HG02885 (cell line): ENCODE data around the gene CCDC63.

ENCODE experiments used
- ATAC-seq: cut with Tn5 transposase; IDR thresholded peaks from one replicate; pipeline ENCODE4 v1.9.1; 2021; ENCODE audit warnings: mild to moderate bottlenecking; ENCODE audit not compliant: unreplicated experiment, poor library complexity

The CCDC63 gene

DNA sequence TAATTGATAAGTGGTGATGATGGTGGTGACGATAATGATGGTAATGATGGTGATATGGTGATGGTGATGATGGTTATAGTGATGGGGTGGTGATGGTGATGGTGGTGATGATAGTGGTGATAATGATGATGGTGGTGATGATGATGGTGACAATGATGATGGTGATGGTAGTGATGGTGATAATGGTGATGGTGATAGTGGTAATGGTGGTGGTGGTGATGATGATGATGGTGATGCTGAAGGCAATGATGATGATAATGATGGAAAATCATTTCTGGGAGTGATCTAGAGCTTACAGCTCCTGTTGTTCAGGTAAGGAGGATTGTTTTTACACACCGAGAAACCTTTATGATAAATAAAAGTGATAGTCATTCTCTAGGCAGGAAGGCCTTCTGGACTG is 33.9 kb downstream of the CCDC63 start:
- no peak for ATAC-seq

DNA sequence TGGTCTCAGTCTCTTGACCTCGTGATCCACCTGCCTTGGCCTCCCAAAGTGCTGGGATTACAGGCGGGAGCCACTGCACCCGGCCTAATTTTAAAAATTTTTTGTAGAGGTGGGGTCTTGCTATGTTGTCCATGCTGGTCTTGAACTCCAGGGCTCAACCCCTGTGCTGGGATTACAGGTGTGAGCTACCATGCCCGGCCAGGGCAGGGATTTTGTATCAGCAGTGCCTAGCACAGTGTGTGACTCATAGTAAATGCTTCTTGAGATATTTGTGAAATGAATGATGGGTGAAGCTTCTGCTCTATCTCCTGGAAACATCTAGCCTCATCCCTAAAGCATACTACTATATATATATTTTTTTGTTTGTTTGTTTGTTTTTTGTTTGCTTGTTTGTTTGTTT is 36.5 kb downstream of the CCDC63 start:
- no peak for ATAC-seq

DNA sequence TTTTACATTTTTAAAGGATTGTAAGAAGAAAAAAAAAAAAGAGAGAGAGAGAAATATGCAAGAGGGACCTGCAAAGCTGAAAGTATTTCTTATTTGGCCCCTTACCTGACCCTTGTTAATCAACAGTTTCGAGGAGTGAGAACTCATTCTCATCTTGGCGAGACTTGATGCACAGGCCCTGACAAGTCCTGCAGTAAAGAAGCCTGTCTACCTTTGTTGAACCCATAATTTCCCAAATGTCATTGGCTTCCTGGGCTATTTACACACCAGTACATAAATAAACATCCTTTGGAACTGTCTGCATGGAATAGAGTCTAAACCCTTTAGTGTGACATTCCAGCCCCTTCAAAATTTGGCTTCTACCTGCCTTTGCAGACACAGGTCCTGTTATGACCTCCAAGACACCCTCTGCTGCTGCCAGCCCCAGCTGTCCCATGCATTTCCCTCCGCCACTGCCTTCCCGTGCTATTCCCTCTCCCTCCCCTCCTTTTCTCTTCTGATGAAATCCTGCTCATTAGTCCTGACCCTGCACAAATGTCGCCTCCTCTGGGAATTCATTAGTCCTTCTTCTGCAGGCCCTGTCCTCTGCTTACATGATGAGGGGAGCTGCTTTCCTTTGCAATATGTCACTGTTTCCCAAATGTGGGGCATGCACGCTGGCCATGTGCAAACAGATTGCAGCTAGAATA is 38.5 kb downstream of the CCDC63 start:
- no peak for ATAC-seq

DNA sequence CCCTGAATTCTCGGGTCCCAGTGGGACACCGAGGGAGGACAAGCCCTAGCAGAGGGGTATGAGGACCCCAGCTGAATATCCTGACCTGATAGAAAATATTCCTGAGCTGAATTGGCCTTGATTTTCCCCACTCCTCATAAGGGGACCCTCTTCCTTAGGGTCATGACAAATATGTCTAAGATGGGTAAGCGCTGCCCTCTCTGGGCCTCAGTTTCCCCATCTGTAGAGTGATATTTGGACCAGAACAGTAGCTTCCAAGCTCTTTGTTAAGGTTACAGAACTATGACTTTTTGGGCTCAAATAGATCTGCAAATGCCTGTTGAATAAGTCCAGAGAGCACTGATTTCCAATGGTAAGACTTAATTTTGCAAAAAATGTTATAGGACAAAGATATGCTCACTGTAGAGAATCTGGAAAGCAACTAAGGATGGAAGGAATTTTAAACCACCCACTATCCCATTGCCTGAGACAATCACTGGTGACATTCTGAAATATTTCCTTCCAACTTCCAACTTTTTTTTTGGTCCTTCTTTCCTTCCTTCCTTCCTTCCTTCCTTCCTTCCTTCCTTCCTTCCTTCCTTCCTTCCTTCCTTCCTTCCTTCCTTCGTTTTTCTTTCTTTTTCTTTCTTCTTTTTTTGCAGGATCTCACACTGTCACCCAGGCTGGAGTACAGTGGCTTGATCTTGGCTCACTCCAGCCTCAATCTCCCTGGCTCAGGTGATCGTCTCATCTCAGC is 41.6 kb downstream of the CCDC63 start:
- no peak for ATAC-seq

DNA sequence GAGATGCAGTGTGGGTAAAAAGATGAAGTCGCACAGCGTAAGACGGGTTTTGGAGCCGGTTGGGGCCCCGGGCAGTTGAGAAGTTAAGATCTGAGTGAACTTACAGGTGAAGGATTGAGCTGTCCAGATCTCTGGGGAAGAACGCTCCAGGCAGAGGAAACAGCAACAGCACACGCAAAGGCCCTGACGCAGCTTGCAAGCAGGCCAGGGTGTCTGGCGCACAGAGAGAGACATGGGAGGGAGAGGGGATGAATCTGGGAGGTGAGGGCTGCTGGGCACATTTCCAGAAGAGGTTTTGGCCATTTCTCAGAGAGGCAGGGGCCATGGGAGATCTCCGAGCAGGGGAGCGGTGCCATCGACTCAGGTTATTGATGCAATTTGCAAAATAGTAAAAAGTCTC is 42.6 kb downstream of the CCDC63 start:
- no peak for ATAC-seq

DNA sequence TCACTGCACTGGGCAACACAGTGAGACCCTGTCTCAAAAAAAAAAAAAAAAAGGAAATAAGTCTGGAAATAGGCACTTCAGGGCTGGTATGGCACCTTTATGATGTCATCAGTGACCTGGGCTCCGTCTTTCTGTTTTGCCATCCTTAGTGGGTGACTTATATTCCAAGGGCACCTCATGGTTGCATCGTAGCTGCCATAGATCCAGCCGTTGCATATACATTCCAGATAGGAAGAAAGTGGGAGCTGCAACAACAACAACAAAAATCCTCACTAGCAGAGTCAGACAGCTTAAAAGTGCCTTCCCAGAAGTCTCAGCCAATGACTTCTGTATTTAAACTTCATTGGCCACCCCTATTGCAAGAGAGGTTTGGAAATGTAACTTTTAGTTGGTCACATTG is 47.2 kb downstream of the CCDC63 start:
- ATAC-seq = no peak

DNA sequence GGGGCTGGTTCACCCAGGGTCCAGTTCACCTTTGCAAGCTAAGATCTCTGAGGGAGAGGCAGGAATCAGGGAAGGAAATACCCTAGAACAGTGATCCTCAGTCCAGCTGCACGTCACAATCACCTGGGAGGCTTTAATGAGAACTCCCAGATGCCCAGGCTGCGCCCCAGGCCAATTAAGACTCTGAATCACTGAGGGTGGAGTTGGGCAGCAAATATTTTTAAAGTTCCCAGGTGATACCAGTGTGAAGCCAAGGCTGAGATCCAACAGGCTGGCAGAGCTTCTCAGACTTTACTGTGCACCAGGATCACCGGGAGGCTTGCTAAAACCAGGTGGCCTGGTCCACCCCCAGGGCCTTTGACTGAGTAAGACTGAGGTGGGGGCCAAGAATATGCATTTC is 49.8 kb downstream of the CCDC63 start:
- no peak for ATAC-seq

DNA sequence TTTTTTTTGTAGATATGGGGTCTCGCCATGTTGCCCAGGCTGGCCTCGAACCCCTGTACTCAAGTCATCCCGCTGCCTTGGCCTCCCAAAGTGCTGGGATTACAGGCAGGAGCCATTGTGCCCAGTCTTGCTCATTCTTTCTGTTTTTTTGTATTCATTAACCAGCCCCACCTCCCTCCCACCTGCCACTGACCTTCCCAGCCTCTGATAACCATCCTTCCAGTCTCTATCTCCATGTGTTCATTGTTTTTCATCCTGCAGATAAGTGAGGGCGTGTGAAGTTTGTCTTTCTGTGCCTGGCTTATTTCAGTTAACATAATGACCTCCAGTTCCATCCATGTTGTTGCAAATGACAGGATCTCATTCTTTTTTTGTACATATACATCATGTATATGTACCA is 54.6 kb downstream of the CCDC63 start:
- no peak for ATAC-seq

DNA sequence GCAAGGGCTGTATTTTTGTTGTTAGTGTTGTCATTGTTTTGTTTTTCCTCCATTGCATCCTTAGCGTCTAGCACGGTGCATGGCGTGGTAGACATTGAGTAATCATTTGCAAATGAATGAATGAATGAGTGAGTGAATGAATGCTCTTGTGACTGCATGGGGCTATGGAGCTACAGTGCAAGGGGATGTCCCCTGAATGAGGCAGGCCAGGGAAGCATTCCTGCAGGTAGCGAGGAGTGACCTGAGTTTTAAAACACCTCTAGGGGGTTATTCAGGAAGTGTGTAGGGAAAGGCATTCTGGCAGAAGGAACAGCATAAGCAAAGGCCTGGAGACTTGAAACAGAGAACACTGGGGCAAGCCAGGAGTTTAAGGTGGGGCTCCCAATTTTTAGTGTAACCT is 56.7 kb downstream of the CCDC63 start:
- ATAC-seq = no peak

DNA sequence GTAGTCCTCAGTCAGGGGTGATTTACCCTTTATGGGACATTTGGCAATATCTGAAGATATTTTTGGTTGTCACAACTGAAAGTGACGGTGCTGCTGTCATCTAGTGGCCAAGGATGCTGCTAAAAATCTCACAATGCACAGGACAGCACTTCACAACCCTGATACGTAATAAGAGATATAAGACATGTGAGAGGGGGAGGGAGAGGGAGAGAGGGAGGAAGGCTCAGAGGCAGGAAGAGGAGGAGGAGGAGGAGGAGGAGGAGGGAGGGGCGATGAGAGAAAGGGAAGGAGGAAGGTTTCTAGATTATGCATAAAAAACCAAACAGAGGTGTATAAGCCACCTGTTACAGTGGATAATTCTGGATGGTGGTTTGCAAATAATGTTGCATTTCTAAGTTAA is 59.3 kb downstream of the CCDC63 start:
- ATAC-seq = no peak

DNA sequence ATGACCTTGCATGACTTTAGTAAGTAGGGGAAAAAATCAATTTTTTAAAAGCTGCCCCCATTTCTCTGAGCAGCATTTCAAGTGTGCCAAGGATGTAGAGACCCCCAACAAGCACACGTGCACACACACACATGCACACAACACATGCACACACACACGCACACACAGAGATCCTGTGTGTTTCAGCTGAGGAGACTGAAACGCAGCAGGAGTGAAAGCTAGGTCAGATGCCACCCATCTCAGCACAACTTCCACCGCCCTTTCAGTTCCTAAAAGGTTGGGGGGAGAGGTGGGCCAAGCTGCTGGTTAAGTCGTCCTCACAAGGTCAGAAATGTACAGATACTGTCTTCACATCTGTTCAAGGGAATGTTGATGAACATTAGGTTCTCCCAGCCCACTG is 59.7 kb downstream of the CCDC63 start:
- no peak for ATAC-seq

DNA sequence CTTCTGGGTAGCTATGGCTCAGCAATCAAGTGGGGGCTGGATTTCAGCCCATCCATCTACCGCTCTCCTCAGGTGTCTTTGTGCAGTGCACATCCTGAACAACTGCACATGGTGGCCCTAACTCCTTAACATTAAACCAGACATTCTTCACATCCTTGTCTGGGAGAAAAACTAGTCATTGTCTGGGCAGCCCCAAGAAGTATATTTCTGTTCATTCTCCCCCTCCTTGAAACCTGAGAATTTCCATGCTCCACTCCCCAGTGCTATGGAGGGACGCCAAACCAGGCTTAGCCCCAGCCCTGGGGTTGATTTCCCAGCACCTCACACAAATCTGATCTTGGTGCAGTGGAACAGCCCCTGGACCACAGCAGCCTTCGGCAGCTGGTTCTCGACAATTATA is 60.2 kb downstream of the CCDC63 start:
- ATAC-seq = no peak

DNA sequence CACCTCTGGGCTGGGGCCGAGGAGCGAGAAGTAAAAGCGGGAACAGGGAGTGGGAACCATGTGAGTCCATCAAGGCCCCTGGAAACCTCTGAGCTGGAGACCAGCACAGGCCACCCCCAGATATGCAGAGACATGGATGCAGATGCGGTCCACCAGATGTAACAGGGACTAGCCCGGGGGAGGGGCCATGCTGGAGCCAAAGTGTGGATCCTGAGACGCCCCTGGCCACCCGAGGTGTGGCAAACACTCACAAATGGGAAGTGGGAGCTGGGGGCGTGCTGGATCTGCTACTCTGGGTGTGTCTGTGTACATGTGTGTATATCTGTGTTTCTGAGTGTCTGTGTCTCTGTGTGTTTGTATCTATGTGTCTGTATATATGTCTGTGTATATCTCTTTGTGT is 60.8 kb downstream of the CCDC63 start:
- ATAC-seq = no peak

DNA sequence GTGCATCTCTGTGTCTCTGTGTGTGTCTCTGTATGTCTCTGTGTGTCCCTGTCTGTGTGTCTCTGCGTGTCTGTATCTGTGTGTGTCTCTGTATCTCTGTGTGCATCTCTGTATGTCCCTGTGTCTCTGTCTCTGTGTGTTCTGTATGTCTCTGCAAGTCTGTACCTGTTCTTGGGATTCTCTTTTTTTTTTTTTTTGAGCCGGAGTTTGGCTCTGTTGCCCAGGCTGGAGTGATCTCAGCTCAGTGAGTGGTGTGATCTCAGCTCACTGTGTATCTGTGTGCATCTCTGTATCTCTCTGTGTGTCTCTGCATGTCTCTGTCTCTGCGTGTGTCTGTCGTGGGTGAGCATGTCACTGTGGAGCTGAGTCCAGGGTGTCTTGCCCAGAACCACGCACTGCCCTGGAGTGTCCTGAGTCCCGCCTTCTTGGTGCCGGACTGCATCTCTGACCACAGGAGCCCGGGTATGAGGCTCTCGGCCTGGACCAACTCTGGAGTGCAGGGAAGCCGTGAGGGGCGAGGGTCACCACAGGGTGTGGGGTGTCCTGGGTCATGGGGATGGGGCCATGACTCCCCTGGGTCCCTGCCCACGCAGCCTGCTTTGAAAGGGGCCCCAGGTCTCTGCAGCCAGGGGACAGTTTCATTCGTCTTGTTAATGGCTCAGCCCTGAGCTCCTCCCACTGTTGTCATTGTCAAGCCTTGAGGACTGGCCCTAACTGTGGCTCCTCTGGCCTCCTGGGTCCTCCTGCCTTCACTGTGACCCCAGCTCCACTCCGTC is 61.8 kb downstream of the CCDC63 start:
- no peak for ATAC-seq

DNA sequence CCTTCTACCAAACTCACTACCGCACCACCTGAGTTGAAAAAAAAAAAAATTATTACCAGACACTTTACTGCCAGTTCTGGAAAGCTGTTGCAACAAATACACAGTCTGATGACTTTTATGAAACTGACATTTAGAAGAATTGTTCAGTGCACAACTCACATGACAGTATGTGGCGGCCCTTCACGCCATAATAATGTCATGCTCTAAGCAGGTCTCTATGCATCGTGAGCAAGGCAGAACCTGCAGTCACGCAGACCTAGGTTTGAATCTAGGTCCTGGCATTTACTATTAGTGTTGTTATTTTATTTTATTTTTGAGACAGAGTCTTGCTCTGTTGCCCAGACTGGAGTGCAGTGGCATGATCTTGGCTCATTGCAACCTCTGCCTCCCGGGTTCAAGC is 65.5 kb downstream of the CCDC63 start:
- no peak for ATAC-seq

DNA sequence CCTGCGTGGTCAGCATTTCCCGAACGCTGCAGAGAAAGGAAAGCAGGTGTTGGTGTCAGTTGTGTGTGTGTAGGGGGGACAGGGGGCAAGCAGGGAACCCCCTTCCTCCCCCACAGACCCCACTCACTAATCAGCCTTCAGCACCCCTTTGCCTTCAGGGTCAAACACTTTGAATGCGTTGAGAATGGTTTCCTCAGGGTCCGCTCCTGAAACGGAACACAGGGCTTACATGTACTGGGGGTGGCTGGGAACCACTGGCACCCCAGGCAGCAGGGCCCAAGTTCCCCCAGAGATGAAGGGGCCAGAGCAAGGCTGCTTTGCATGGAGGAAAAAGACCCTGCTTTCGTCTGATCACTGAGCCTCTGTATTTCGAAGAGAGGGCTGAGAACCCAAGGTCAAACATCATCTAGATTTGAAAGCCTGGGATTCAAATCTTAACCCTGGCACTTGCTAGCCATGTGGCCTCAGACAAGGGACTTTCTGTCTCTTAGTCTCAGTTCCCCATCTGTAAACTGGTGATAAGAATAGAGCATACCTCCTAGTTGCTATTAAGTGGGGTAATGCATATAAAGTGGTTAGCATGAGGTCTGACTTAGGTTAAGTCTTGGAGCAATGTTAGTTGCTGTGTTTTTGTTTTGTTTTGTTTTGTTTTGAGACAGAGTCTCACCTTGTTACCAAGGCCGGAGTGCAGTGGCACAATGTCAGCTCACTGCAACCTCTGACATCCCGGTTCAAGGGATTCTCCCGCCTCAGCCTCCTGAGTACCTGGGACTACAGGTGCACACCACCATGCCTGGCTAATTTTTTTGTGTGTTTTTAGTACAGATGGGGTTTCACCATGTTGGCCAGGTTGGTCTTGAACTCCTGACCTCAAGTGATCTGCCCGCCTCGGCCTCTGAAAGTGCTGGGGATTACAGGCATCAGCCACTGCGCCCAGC is 66.6 kb downstream of the CCDC63 start:
- peak; percentile 96 for ATAC-seq

DNA sequence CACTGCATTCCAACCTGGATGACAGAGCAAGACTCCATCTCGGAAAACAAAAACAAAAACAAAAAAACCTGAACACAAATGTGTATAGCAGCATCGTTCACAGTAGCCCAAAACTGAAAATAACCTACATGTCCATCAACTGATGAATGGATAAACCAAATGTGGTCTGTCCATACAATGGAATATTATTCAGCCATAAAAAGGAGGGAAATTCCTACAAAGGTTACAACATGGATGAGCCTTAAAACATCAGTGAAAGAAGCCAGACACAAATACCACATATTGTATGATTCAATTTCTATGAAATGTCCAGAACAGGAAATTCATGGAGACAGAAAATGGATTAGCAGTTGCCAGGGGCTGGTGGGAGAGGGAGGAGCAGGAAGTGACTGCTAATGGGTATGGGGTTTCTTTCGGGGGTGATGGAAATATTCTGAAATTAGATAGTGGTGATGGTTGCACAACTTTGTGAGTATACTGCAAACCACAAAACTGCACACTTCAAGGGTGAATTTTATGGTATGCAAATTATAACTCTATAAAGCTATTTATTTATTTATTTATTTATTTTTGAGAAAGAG is 69.6 kb downstream of the CCDC63 start:
- no peak for ATAC-seq

DNA sequence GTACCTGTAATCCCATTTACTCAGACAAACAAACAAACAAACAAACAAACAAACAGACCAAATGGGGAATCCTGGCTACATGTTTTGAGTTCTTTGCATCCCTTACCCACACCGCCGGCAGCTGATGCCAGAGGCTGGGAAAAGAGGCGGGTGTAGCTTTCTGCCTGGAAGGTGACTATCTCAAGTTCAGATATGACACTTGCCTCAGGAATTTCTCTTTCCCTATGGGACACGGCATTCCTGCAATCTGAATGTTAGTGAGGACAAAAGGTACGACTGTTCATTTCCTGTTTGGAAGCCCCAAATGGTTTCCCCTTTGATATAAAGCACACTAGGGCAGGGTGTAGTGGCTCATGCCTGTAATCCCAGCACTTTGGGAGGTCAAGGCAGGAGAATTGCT is 70.7 kb downstream of the CCDC63 start:
- no peak for ATAC-seq

DNA sequence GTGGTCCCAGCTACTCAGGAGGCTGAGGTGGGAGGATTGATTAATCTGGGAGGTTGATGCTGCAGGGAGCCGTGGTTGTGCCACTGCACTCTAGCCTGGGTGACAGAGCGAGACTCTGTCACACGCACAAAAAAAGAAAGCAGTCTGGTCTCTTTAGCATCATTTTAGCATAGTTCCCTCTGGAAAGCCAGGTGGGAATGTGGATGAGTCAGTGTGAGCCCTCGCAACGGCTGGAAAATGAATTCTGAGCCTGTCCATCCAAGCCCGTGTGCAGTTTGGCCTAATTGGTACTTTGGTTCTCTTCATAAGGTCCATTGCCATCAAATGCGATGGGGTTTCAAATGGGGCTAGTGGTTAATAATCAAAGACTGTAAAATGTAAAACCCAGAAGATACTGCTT is 71.2 kb downstream of the CCDC63 start:
- no peak for ATAC-seq

DNA sequence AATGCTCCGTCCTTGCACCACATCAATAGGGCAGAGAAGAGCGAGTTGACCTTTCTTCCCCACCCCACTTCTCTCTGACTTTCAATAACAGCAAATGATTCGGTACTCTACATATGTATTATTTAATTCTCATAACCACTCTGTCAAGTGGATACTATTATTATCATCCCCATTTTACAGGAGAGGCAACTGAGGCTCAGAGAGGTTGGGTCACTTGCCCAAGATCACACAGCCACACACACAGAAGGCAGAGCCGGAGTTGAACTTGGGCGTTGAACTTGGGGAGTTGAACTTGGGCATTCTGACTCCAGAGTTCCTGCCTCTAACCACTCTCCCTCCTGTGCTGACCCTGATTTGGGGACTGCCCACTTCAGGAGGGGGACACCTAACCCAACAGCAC is 72.9 kb downstream of the CCDC63 start:
- ATAC-seq = no peak
